Smooth muscle cell (in vitro differentiated cells): Measurements from ENCODE around the gene PIKFYVE. TPM values are rescaled to one million over a fixed set of nuclear protein-coding genes. Genes with fewer than 3 reads are reported as not detected.
A peak's percentile ranks its signal among the peaks of the same experiment; 100 is the strongest.

ENCODE experiments used
- DNase-seq: peaks from one replicate; lab custom pipeline; 2025; ENCODE audit not compliant: unreplicated experiment; lab: John Stamatoyannopoulos, UW
- H2AFZ ChIP-seq: fragments of 200-600 bp; sonication (generic); 2 replicates; pipeline ENCODE4 v1.6.0; 2016; ENCODE audit warnings: antibody characterized with exemption, low read depth, mild to moderate bottlenecking
- H3F3A ChIP-seq: fragments of 200-600 bp; sonication (generic); 2 replicates; pipeline ENCODE4 v1.6.0; 2017; ENCODE audit warnings: antibody characterized with exemption, low read depth
- H3K27ac ChIP-seq: fragments of 200-600 bp; sonication (generic); 2 replicates; pipeline ENCODE4 v1.5.1; 2016; ENCODE audit warnings: low read depth, mild to moderate bottlenecking
- H3K27me3 ChIP-seq: fragments of 200-600 bp; sonication (generic); 2 replicates; pipeline ENCODE4 v1.6.1; 2016; ENCODE audit warnings: low read depth, mild to moderate bottlenecking
- H3K36me3 ChIP-seq: fragments of 200-600 bp; sonication (generic); 2 replicates; pipeline ENCODE4 v1.5.1; 2016; ENCODE audit warnings: low read depth
- H3K4me1 ChIP-seq: fragments of 200-600 bp; sonication (generic); 2 replicates; pipeline ENCODE4 v1.5.1; 2016; ENCODE audit warnings: low read depth
- H3K4me2 ChIP-seq: fragments of 200-600 bp; sonication (generic); 2 replicates; pipeline ENCODE4 v1.6.0; 2016; ENCODE audit warnings: mild to moderate bottlenecking
- H3K4me3 ChIP-seq: fragments of 200-600 bp; sonication (generic); 2 replicates; pipeline ENCODE4 v1.5.1; 2016; ENCODE audit warnings: mild to moderate bottlenecking
- H3K79me2 ChIP-seq: fragments of 200-600 bp; sonication (generic); 2 replicates; pipeline ENCODE4 v1.6.0; 2016; ENCODE audit warnings: low read depth, mild to moderate bottlenecking
- H3K9ac ChIP-seq: fragments of 200-600 bp; sonication (generic); 2 replicates; pipeline ENCODE4 v1.6.0; 2016; ENCODE audit warnings: low read depth
- H3K9me3 ChIP-seq: fragments of 200-600 bp; sonication (generic); replicated peaks from 2 replicates; pipeline ENCODE4 v1.5.1; 2016; ENCODE audit warnings: low read depth
- H4K20me1 ChIP-seq: fragments of 200-600 bp; sonication (generic); 2 replicates; pipeline ENCODE4 v1.6.0; 2016; ENCODE audit warnings: low read depth
- CTCF ChIP-seq: fragments of 200-600 bp; sonication (generic); IDR thresholded peaks from 2 replicates; pipeline ENCODE4 v1.5.1; 2017; ENCODE audit warnings: borderline replicate concordance, mild to moderate bottlenecking, antibody characterized with exemption; ENCODE audit not compliant: insufficient read depth, poor library complexity, severe bottlenecking
- WGBS: methylation state at CpG from one replicate; pipeline ENCODE4 v1.1.7; 2016; ENCODE audit warnings: low lambda C conversion rate; 5-methylcytosine and 5-hydroxymethylcytosine counted together
- polyA plus RNA-seq: library from polyadenylated mRNA; unstranded; fragments of >200 nt; fragmentation: Nextera tagmentation; extraction: Ambion mirVana; gene quantifications from 2 replicates; pipeline ENCODE4 v1.2.1, GENCODE V29; 2016
- total RNA-seq: library from RNA; depleted of rRNA; stranded (reverse); fragments of >200 nt; gene quantifications from 2 replicates; pipeline ENCODE4 v1.2.3, GENCODE V29; 2014

Gene PIKFYVE
- total and polyA plus RNA-seq, 2 experiments from 2014 or later = 4.9 to 29.5 TPM

DNA sequence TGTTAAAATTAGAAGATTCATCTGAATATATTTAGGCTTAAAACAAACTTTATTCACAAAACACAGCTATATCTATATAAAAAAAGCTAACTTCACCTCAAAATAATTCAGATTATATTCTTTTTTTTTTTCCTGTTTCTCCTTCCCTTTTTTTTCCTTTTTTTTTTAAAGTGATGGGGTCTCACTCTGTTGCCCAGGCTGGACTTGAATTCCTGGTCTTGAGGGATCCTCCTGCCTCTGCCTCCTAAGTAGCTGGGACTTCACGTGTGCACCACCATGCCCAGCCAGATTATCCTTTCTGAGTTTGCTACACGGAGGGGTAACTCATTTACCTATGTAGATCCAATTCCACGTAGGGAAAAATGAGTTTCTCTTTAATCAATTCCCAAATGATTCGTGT lies 15.0 kb upstream of the PIKFYVE start:
- Histone ChIP-seq H3F3A (peaks cover 5% of the 10 kb centered on the region), H3K9ac (no peak overlapping the region), H3K4me2 (no peak overlapping the region), H3K4me3 (no peak overlapping the region), H2AFZ (no peak overlapping the region), H3K9me3 (no peaks in the 10 kb centered on the region), H3K27ac (no peak overlapping the region), H3K79me2 (peaks cover 4% of the 10 kb centered on the region), H3K27me3 (no peaks in the 10 kb centered on the region), H3K4me1 (peaks cover 17% of the 10 kb centered on the region), H4K20me1 (peaks cover 7% of the 10 kb centered on the region), H3K36me3 (peaks cover 24% of the 10 kb centered on the region)
- DNase-seq = no peak
- WGBS = 98% methylated on average over 4 of the region's 4 CpGs
- TF ChIP-seq CTCF = no peak

DNA sequence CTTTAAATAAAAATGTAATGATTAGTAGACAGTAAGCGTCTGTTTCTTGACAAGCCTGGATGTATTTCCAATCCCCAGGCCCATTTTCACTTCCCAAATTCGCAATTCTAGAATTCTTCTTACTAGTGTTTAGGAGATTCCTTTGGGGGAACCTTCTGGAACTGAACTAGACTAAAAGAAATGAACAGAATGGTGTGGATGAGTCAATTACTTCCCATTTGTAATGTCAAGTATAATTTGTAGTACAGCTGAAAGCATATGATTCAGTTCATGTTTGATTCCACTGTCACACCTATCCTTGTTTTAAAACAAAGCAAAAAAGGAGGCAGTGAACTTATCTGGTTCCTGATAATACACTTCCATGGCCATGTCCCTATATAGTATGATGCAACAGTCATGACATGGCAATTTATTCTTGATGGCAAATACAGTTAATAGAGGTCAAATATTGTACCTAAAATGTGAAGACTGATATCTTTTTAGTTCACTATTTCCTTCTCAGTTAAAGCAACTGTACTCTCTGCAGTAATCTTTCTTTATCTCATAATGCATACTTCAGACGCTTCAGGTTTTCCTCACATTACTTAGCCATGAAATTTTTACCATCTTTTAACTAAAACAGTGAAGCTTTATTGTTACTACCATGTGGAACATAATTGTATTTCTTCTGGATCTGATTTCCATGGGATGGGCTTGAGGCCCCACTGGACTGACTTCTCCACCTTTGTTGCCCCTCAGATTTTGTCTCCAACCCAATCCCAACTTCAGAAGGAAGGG lies 13.2 kb upstream of the PIKFYVE start:
- DNase-seq = no peak
- Histone ChIP-seq H3K9me3 (no peaks in the 10 kb centered on the region), H3K36me3 (peaks cover 13% of the 10 kb centered on the region), H3K27me3 (no peaks in the 10 kb centered on the region), H3F3A (peaks cover 5% of the 10 kb centered on the region), H2AFZ (no peak overlapping the region), H3K4me1 (peaks cover 17% of the 10 kb centered on the region), H3K27ac (peak overlapping the region; percentile 18), H4K20me1 (peaks cover 7% of the 10 kb centered on the region), H3K4me3 (peak overlapping the region; percentile 80), H3K79me2 (peaks cover 4% of the 10 kb centered on the region), H3K4me2 (peak overlapping the region; percentile 89), H3K9ac (no peak overlapping the region)
- 85% methylated on average over 3 of the region's 3 CpGs for WGBS
- no peak for TF ChIP-seq CTCF

DNA sequence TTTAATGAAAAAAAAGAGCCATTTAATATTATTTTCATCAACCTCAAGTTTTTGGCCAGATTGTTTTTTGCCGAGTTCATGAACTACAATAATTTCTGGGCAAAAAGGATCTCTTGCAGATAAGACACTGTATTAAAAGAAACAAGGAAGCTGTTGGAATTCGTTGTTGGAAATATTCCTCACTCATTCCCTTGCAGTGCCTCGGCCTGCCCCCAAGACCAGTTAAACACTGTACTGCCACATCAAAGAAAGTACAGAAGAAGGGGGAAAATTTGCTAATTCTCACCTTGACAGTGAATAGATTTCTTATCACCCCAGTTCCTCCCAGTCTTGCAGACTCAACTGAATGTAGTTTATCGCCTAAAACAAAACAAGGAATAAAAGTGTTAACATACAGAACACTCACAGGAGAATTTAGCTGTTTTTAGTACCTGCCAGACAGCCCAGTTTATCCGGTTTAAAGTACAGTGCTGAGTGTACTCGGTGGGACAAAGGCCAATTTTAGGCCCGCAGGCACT lies 12.4 kb upstream of the PIKFYVE start:
- H3K9ac ChIP-seq = no peak overlapping the region
- H3K4me1 ChIP-seq = peaks cover 17% of the 10 kb centered on the region
- peak overlapping the region; percentile 18 for H3K27ac ChIP-seq
- H3K36me3 ChIP-seq = peaks cover 11% of the 10 kb centered on the region
- no peak for TF ChIP-seq CTCF
- H3K79me2 ChIP-seq = peaks cover 4% of the 10 kb centered on the region
- H3K9me3 ChIP-seq = no peaks in the 10 kb centered on the region
- H3K4me2 ChIP-seq = peak overlapping the region; percentile 89
- no peak for DNase-seq
- peak overlapping the region; percentile 99 for H2AFZ ChIP-seq
- H3K4me3 ChIP-seq = peak overlapping the region; percentile 80
- WGBS = 8% methylated on average over 7 of the region's 7 CpGs
- H4K20me1 ChIP-seq = peaks cover 7% of the 10 kb centered on the region
- no peaks in the 10 kb centered on the region for H3K27me3 ChIP-seq
- peaks cover 5% of the 10 kb centered on the region for H3F3A ChIP-seq
